SK-MEL-5 (cell line): Measurements from ENCODE around the gene PXMP4. TPM values are rescaled to one million over a fixed set of nuclear protein-coding genes. Genes with fewer than 3 reads are reported as not detected.

ENCODE experiments used
- DNase-seq: peaks from one replicate; pipeline ENCODE4 v3.0.0-alpha.2; 2016; ENCODE audit warnings: low read depth, low spot score
- in situ Hi-C: cut with HindIII; loops from 2 replicates; pipeline ENCODE4 v1.10.0; 2016; ENCODE audit warnings: low sequenced_read_pairs, high pct_unique_total_duplicates, low pct_unique_long_range_greater_than_20kb
- total RNA-seq: library from RNA; depleted of rRNA; stranded (reverse); fragments of >200 nt; shearing (Covaris generic); gene quantifications from 2 replicates; pipeline ENCODE4 v1.2.3, GENCODE V29; 2014

PXMP4 gene
- total RNA-seq, 1 experiment from 2014 or later = 11.5 TPM

DNA sequence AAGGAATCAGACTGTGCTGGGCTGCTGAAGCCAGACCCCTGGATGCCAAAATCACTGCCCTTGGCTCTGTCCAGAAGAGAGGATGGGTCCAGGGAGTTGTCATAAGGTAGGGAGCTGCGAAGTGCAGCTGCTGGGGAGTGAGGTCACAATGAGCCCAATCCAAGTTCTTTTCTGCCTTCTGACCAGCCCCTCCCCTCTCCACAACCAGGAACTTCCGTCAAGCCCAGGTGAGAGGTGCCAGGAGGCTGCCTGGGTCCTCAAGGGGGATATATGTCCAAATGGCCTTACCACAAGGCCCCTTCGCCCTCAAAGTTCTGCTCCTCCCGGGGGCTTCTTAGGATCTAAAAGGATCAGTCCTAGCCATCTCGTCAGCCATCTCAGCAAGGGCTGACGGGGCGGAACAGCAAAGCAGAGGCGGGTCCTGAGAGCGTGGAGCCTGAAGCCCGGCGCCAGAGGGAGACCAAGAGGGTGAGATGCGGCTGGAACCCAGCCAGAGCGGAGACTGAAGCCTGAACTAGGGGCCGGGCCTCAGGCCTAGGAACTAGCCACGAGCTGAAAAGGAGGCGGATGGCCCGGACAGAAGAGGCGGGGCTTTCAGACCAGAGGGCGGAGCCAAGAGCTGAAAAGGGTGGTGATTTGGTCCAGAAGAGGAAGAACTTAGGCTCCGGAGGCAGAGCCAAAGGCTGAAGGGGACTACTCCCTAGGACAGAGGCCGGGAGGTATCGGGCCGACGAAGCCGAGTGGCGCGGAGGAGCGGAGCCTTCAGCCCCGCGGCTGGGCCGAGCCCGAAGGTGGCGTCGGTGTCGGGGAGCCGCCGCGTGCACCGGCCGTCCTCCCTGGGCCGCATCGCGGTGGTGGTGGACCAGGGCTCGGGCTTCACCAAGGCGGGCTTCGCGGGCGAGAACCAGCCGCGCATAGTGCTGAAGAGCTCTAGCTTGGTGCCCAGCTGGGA, 53.5 kb downstream of the PXMP4 start, which contains the start of gene ACTL10:
Gene ACTL10, plus strand, starts transcription at position 651 of the 952 bp plus-strand sequence. CDS start 555 bp downstream, outside the sequence.
- DNase-seq = peak; percentile 58
- in situ Hi-C loops = no loop called here

DNA sequence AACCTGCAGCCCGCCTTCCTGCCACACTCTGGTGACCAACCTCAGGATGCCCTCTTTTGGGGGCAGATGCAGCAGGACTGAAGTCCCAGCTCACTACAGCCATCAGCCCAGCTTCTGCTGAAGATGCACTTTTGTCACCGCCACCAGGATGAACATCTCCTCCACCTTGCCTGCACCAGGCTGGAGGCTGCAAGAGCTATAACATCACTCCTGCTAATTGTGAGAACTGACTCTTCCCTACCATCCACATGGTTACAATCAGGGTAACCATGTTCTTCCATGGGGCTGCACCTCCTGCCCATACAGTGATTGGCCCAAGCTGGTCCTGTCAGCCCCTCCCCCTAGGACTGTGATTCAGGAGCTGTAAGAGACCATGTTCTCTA, 55.4 kb downstream of the PXMP4 start:
- DNase-seq = peak; percentile 40
- in situ Hi-C loops = no loop called here

DNA sequence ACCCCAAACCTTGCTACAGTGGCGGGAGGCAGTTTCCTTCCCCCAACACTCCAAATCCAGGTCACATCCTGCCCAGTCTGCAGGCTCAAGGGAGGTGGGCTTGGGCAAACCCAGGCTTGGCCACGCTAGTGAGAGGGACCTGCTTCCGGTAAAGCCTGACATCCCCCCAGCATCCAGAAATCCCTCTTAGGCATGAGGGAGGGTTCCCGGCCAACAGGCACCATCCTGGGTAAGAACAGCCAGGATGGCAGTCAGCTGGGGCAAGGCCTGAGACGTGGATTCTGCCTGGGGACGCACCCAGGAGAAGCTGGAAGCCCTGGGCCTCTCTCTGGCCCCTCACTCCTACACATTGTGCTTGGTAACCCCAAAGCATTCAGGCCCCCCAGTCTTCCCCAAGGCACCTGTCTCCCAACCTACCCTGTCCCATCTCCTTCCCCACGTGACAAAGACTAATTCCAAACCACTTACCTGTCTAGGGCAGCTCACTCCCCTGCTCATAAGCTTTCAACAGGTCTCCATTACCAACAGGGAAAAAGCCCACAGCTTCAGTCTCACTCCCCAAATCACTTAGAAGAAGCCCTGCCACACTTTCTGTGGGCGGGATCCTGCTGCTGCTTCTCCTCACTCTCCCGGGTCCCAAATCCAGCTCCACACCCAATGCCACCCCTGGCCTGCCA, 55.9 kb downstream of the PXMP4 start:
- DNase-seq = no peak
- in situ Hi-C loops = no loop called here

DNA sequence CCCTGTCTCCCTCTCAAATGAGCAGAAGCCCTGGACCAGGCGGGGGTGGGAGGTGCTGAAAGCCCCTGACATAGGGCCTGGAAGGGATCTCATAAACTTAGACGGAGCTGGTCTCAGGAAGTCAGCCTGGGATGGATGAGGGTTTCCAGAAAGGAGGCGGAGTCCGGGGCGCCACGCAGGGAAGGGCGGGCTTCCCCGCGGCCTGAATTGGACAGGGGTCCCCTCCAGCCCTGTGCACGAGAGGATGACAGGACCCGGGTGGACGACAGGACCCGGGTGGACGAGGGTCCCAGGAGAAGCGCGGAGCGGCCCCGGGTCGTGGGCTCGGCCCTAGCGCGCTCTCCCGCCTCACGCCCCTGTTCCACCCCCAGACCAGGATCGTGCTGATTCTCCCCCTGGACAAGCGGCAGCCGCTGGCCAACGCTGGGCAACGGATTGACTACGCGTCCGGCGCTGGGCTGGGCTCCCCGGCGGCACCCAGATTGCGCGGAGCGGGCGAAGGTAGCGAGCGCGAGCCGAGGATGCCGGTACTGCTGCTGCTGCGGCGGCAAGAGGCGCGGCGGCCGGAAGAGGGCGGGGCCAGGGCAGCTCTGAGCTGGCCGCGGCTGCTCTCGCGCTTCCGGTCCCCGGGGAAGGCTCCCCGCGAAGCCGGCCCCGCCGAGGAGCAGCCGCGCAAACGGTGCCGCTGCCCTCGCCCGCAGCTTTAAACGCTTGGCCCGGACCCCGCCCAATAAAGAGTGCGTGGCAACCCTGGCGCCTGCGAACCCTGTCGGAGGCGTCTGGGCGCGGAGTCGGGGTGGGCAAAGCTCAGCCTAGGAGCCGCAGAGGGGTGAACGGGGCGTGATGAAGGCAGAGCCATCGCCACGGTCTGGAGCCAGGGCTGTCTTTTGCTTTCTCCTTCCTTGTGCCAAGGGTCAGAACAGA, 56.7 kb downstream of the PXMP4 start:
- in situ Hi-C loops = no loop called here
- peak; percentile 71 for DNase-seq

DNA sequence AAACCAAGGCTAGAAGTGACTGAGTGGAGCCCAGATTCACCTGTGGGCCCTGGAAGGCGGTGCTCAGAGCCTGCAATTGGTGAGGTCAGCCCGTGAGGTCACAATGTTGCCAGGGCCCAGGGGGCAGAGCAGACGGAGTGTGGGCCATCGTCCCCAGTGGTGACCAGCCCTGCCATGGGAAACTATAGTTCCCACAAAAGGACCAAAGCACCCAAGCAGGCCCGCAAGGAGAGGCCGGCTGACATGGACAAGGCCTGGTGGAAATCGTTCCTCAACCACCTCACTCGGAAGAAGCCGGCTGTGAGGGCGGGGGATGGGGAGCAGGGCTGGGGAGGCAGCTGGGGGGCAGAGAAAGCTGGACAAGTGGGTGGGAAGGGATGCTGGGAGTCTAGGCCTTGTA, 57.9 kb downstream of the PXMP4 start, which contains the start of gene C20orf144:
Gene C20orf144, plus strand, starts transcription at position 156 of the 400 bp plus-strand sequence. Its CDS starts 19 bp downstream, at position 175.
- in situ Hi-C loops = no loop called here
- no peak for DNase-seq

DNA sequence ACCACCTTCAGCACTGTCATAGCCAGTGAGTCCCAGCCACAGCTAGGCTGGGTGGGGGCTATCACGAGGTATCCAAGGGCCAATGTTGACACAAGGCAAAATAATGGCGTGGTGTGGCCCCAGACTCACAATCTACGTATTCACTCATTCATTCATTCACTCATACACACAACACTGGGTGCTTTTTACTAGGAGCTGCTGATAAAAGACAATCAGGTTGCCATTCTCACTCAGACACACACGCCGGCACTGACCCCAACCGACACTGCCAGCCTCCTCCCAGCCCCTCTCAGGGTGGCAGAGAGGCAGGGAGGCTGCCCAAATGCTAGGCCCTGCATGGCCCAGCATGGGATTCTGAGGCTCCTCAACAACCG, 59.4 kb downstream of the PXMP4 start:
- in situ Hi-C loops = no loop called here
- no peak for DNase-seq

DNA sequence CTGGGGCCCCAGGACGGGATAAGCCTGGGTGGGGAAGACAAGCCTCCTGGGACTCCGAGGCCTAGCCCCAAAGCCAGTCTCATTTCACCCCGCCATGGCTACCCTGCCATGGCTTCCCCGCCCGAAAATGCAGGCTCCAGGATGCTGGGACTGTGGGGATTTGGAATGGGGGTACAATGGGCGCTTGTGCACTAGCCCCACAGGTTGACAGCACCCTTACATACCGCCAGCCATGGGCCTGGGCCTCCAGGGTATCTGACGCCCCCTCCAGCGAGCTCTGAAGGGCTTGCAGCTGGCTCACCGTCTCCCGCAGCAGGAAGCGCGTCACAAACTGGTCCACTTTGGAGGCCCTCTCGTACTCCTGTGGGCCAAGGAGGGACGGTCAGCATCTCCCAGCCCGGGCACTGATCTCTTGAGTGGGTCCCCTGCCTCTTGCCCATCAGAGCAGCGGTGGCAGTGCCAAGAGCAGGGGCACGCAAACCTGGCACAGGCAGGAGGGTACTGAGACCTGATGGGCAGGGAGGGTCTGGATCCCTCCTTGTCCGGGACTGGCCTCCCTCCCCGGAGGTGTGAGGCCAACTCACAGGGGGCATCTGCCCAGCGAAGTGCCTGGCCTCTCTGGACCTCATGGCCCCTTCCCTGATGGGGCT, 60.0 kb downstream of the PXMP4 start:
- in situ Hi-C loops = no loop called here
- DNase-seq = no peak

DNA sequence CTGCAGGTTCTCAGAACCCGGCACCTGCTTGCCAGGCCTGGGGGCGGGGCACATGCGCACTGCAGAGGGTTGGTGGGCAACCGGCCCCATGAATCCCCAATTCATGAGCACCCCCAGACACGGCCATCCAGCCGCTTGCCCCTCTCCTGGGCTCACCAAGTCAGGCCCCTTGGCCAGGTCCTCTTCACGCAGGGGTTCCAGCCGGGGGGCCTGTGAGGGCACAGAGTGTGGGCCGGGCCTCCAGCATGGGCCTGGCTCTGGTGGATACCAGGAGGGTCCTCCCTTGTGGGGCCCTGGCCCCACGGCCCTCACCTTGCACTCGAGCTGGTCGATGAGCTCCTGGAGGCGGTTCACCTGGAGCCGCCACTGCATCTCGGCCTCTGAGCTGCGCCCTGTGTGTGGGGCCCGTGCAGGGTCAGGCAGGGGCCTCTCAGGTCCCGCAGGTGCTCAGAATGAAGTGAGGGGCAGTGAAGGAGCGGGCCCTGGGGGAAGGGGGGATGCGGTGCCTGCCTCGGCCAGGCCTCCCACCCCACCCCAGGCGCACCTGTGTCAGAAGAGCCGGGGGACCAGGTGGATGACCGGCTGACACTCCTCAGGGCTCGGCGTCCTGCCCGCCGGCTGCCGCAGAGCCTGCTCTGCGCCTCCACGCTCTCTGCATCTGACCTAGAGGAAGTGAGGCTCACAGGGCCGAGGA, 60.6 kb downstream of the PXMP4 start:
- in situ Hi-C loops = no loop called here
- no peak for DNase-seq

DNA sequence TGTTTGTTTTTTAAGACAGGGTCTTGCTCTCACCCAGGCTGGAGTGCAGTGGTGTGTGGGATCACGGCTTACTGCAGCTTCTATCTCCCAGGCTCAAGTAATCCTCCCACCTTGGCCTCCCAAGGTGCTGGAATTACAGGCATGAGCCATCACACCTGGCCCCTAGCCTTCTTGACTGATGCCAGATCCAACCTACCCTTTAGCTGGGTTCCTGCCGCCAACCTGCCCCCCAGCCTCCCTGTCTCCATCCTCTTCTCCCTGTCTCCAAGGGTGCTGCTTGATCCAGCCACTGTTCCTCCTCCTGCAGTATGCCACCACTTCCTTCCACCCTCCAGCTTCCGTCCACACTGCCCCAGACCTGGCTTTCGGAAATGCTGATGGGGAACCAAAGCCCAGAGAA, 61.2 kb downstream of the PXMP4 start:
- in situ Hi-C loops = no loop called here
- no peak for DNase-seq

DNA sequence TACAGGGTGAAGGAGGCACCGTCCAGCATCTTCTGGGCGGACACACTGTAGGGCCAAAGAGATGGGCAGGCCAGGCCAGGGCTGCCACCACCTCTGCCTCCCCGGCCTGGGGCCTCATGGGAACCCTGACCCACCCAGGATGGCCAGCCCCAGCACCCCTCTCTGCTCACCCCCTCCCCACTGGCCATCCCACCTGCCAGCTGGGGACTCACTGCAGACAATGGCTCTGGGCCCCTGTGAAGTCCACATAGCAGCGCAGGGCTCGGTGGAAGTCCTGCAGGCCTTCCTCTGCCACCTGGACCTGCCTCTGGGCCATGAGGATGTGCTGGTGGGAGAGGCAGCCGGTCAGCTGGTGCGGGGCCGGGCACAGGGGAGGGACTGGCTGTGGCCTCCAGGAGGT, 61.6 kb downstream of the PXMP4 start:
- in situ Hi-C loops = no loop called here
- DNase-seq = no peak

DNA sequence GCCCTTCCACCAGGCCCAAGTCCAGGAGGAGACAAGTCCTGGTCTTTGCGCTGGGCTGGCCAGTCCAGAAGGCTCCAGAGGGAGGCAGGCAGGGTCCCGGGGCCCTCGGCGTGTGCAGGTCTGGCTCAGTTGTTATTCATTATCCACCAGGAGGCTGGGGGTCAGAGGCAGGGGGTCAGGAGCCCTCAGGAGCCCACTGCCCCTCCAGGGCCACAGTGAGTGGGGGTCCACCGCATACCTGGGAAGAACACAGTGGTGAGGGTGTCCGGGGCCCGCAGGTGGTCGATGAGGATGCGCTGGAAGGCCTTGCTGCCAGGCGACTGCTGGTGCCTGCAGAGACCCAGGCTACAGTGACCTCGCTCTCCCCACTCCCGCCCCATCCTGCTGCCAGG, 62.4 kb downstream of the PXMP4 start:
- no peak for DNase-seq
- in situ Hi-C loops = no loop called here

DNA sequence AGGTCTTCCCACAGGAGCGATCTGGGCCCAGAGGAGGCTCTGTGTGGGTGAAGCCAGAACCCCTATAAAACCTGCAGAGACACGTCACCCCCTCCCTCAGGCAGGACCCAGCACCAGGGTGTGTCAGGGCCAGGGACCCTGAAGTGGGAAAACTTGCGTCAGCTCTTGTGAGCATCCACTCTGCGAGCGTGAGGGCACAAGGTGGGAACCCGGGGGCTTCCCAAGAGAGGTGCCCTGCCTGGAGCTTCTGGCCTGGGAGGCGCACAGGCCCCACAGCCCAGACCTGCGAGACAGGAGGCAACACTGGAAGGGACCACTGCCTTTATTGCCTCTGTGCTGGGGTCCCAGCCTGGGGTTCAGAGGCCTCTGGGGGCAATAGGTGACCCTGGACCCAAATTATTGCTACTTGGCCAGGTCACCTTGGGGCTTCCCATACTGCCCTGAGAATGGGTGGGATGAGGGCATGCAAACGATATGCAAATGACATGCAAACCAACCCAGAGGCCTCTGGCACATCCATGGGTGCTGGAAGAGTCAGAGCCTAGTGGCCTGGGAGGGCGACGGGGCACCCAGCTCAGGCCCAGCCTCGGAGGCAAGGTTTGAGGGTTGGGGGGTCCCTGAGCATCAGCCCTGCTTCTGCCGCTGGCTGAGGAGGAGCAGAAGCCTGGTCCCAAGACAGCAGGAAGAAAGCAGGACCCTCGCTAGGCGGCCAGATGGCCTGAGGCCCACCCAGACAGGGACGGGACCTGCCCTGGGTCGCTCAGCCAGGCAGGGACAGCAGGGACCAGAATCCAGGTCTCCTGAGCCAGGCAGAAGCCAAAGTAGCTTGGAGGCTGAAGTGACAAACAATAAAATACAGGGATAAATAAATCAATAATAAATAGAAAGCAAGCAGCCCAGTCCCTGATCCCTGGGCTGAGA, 63.1 kb downstream of the PXMP4 start:
- in situ Hi-C loops = no loop called here
- no peak for DNase-seq

DNA sequence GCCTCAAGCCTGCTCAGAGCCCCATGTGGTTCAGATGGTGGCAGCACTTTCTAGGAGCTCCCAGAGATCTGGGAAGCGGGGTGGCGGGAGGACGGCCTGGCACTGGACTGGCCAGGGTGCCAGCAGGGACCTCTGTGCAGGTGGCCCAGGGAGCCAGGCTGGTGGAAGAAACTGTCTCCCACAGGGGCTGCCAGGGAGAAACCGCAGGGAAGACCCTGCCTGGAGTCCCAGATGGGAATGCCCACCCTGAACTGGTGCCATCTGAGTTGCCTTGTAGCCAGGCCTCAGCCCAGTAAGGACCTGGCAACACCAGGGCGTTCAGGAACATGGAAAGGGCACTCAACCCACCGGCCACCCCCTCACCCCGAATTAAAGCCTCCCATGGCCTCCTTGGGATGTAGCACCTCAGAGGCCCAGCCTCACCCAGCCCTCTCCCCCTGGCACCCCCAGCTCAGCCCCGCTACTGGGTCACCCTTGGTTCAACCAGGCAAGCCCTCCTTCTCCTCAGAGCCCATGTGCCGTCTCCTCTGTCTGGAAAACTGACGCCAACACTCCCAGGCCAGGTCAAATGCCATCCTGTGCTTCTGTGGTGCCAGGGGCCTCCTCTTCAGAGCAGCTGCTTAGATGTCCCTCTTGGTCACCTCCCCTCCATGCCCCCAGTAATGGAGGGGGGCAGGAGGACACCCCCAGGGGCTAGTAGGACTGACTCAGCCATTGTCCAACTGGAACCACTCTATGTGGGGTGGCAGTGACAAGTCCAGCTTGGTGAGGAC, 63.9 kb downstream of the PXMP4 start:
- in situ Hi-C loops = no loop called here
- no peak for DNase-seq

DNA sequence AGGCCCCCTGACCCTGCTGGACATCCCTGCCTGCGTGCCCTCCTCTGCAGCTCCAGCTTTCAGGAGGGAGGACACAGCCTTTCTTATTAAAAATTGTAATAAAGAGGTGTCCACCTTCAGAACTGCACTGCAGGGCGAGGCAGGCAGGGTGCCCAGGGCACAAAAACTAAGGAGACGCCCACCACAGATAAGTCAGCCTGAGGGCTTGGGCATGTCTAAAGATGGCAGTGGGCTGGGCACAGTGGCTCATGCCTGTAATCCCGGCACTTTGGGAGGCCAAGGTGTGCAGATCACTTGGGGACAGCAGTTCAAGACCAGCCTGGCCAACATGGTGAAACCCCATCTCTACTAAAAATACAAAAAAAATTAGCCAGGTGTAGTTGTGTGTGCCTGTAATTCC, 64.9 kb downstream of the PXMP4 start:
- no peak for DNase-seq
- in situ Hi-C loops = no loop called here

DNA sequence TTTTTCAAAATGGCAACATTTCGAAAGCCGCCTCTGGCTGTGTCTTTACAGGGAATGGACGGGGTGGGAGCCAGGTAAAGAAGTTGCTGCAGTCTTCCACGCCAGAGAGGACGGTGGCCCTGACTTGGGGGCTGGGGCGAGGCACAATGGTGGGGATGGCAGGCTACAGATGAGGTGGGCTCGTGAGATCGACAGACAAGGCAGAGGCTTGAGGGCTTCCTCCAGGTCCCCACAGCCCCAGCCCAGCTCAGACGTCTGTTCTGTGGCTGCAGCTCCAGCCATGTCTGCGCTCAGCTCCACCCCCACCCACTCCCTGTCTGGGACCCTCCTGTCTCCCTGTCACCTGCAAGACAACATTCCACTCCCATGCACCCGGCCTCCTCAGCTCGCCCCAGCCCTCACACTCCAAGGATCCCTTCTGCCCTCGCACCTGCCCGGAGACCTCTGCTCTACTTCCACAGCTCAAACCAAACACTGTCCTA, 65.4 kb downstream of the PXMP4 start:
- in situ Hi-C loops = no loop called here
- no peak for DNase-seq
